Thyroid gland (tissue), 4 donors: Measurements from ENCODE around the gene TCHHL1. TPM values are rescaled to one million over a fixed set of nuclear protein-coding genes. Genes with fewer than 3 reads are reported as not detected.
A peak's percentile ranks its signal among the peaks of the same experiment; 100 is the strongest.

Experiments used
- DNase-seq, 2 donors: peaks; one replicate each; pipeline ENCODE4 v3.0.0-alpha.2; 2019
- H3K27ac ChIP-seq, 3 donors: fragments of 200-600 bp; sonication (generic); 1 replicate in 2 of 3; 2 replicates in 1 of 3; pipeline ENCODE4 v1.5.1; 2016 to 2019; ENCODE audit warnings: mild to moderate bottlenecking in 1 of 3, moderate library complexity in 1 of 3
- H3K27me3 ChIP-seq: fragments of 200-600 bp; sonication (generic); one replicate; pipeline ENCODE4 v1.5.1; 2019
- H3K36me3 ChIP-seq, 2 donors: fragments of 200-600 bp; sonication (generic); one replicate each; pipeline ENCODE4 v1.5.1; 2016 to 2019
- H3K4me1 ChIP-seq, 2 donors: fragments of 200-600 bp; sonication (generic); one replicate each; pipeline ENCODE4 v1.5.1; 2017 to 2019
- H3K4me3 ChIP-seq, 3 donors: fragments of 200-600 bp; sonication (generic); replicated peaks in 1 of 3; 1 replicate in 2 of 3; 2 replicates in 1 of 3; pipeline ENCODE4 v1.5.1; 2016; ENCODE audit warnings: mild to moderate bottlenecking in 1 of 3
- H3K9me3 ChIP-seq: fragments of 200-600 bp; sonication (generic); one replicate; pipeline ENCODE4 v1.5.1; 2017
- POLR2A ChIP-seq, 2 donors: fragments of 450-650 bp; IDR thresholded peaks; one replicate each; pipeline ENCODE4 v1.6.1; 2017; ENCODE audit warnings: antibody characterized with exemption in 2 of 2, mild to moderate bottlenecking in 2 of 2, moderate library complexity in 1 of 2
- WGBS, 2 donors: methylation state at CpG; one replicate each; pipeline ENCODE4 v1.1.5; 2017; 5-methylcytosine and 5-hydroxymethylcytosine counted together
- intact Hi-C: fragments of 100-400 bp; cut with DNase I; formaldehyde crosslinking; loops from one replicate; pipeline ENCODE4 v1.15.1; 2023
- total RNA-seq, 4 donors: library from RNA; depleted of rRNA; stranded (reverse); fragments of >200 nt; gene quantifications; one replicate each; pipeline ENCODE4 v1.2.3, GENCODE V29; 2016
- TF ChIP-seq, protein P1 (sequence below), 6 experiments: fragments of 200-600 bp in 3 of 6; fragments of 450-650 bp in 3 of 6; sonication (generic) in 3 of 6; IDR thresholded peaks; one replicate each; pipeline ENCODE4 v1.5.1; 2016 to 2019; ENCODE audit warnings: antibody characterized with exemption in 6 of 6, mild to moderate bottlenecking in 2 of 6, inconsistent platforms in 1 of 6, moderate library complexity in 1 of 6

The TCHHL1 gene
- total RNA-seq, 4 donors from 2014 or later, result not detected

GRCh38 chr1:152118915-152119314 lies 30.1 kb upstream of the TCHHL1 start:
- no peak for DNase-seq
- 93 to 100% methylated on average over 1 of the region's 1 CpG for WGBS, 2 donors
- H3K27ac ChIP-seq, result no peak overlapping the region
- no peaks in the 10 kb centered on the region for H3K4me1 ChIP-seq
- intact Hi-C loops, result no loop called here
- H3K27me3 ChIP-seq, result peaks cover 6% of the 10 kb centered on the region
- H3K4me3 ChIP-seq, result no peak overlapping the region
- TF ChIP-seq, protein P1, sequence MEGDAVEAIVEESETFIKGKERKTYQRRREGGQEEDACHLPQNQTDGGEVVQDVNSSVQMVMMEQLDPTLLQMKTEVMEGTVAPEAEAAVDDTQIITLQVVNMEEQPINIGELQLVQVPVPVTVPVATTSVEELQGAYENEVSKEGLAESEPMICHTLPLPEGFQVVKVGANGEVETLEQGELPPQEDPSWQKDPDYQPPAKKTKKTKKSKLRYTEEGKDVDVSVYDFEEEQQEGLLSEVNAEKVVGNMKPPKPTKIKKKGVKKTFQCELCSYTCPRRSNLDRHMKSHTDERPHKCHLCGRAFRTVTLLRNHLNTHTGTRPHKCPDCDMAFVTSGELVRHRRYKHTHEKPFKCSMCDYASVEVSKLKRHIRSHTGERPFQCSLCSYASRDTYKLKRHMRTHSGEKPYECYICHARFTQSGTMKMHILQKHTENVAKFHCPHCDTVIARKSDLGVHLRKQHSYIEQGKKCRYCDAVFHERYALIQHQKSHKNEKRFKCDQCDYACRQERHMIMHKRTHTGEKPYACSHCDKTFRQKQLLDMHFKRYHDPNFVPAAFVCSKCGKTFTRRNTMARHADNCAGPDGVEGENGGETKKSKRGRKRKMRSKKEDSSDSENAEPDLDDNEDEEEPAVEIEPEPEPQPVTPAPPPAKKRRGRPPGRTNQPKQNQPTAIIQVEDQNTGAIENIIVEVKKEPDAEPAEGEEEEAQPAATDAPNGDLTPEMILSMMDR (IDR thresholded peaks at IDR 0.05), result no peak
- TF ChIP-seq POLR2A (IDR thresholded peaks at IDR 0.05), result no peak
- H3K9me3 ChIP-seq, result no peaks in the 10 kb centered on the region
- no peaks in the 10 kb centered on the region for H3K36me3 ChIP-seq

DNA sequence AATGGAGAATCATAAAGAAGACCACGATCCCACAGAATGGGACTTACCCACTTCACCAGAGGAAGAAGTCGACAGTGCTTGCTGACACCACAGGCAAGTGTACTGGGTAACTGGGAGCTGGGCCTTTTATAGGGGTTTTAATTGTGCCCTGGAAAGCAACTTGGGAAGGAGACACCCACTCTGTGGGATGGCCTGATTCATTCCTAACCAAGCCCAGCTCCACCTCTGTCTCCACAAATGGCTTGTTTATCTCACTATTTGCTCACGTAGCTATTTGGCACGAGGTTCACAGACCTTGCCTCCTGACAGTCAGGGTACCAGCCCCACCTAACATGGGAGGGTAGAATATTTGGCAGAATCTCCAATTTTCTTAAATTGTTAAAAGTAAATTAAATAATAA lies 26.5 kb upstream of the TCHHL1 start, which contains the start of gene TCHH:
Gene TCHH, minus strand, starts transcription at position 101 of the 400 bp plus-strand sequence. CDS start 1,364 bp downstream, outside the sequence.
- Histone ChIP-seq H3K4me3 (no peak within 1 kb of the TSS), H3K4me1 (peaks cover 18 to 24% of the 10 kb centered on the region in 2 donors), H3K27me3 (peaks cover 23% of the 10 kb centered on the region), H3K36me3 (no peaks in the 10 kb centered on the region), H3K27ac (no peak within 1 kb of the TSS), H3K9me3 (no peaks in the 10 kb centered on the region)
- no peak for TF ChIP-seq POLR2A (IDR thresholded peaks at IDR 0.05)
- TF ChIP-seq, protein P1 (IDR thresholded peaks at IDR 0.05), result no peak
- intact Hi-C loops, result no loop called here
- no peak for DNase-seq
- 62% methylated on average over 4 of the region's 4 CpGs for WGBS, 2 donors

GRCh38 chr1:152112885-152113432 lies 24.1 kb upstream of the TCHHL1 start:
- Histone ChIP-seq H3K27me3 (peaks cover 37% of the 10 kb centered on the region), H3K4me1 (peaks cover 25 to 35% of the 10 kb centered on the region in 2 donors), H3K4me3 (no peak overlapping the region), H3K9me3 (no peaks in the 10 kb centered on the region), H3K27ac (no peak overlapping the region), H3K36me3 (no peaks in the 10 kb centered on the region)
- intact Hi-C loops, result no loop called here
- WGBS, 2 donors, result 24 to 27% methylated on average over 13 of the region's 13 CpGs
- TF ChIP-seq, protein P1 (IDR thresholded peaks at IDR 0.05), result no peak
- TF ChIP-seq POLR2A (IDR thresholded peaks at IDR 0.05), result no peak
- DNase-seq, result no peak

DNA sequence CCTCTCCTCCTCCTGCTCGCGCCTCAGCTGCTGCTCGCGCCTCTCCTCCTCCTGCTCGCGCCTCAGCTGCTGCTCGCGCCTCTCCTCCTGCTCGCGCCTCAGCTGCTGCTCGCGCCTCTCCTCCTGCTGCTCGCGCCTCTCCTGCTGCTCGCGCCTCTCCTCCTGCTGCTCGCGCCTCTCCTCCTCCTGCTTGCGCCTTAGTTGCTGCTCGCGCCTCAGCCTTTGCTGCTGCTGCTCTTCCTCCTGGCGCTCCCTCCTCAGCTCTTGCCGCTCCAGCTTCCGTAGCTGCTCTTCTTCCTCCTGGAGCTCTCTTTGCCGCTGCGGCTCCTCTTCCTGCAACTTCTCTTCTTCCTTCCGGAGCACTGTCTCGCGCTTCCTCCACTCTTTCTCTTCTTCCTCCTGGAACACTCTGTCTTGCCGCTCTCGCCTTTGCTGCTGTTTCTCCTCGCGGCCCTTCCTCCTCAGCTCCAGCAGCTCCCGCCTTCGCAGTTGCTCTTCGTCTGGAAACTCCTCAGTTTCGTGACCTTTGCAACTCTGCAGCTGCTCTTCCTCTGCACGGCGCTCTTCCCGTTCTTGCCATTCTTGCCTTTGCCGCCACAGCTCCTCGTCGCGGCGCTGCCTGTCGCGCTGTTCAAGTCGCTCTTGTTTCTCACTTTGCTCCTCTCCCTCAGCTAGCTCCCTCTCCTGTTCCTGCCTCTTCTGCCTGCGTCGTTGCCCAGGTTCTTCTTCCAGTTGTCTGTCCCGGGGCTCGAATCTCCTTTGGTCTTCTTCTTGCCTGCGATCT lies 23.4 kb upstream of the TCHHL1 start:
- H3K4me3 ChIP-seq, result no peak overlapping the region
- H3K4me1 ChIP-seq, result peaks cover 25 to 38% of the 10 kb centered on the region in 2 donors
- peaks cover 43% of the 10 kb centered on the region for H3K27me3 ChIP-seq
- no peaks in the 10 kb centered on the region for H3K36me3 ChIP-seq
- TF ChIP-seq, protein P1 (IDR thresholded peaks at IDR 0.05), result no peak
- no peak for TF ChIP-seq POLR2A (IDR thresholded peaks at IDR 0.05)
- no peak for DNase-seq
- no peaks in the 10 kb centered on the region for H3K9me3 ChIP-seq
- intact Hi-C loops, result no loop called here
- H3K27ac ChIP-seq, result no peak overlapping the region
- 2 to 3% methylated on average over 46 to 52 of the region's 53 CpGs for WGBS, 2 donors

- peak overlapping the region in 1 of 3 donors; percentile 26 for H3K4me3 ChIP-seq
- TF ChIP-seq, protein P1 (IDR thresholded peaks at IDR 0.05), result no peak
- TF ChIP-seq POLR2A (IDR thresholded peaks at IDR 0.05), result no peak
- no peak for DNase-seq
- no peaks in the 10 kb centered on the region for H3K9me3 ChIP-seq
- peaks cover 25 to 38% of the 10 kb centered on the region in 2 donors for H3K4me1 ChIP-seq
- no peaks in the 10 kb centered on the region for H3K36me3 ChIP-seq
- intact Hi-C loops, result no loop called here
- no peak overlapping the region for H3K27ac ChIP-seq
- peaks cover 43% of the 10 kb centered on the region for H3K27me3 ChIP-seq
- WGBS, 2 donors, result 1 to 2% methylated on average over 35 to 44 of the region's 44 CpGs
Measured at GRCh38 chr1:152111515-152111968, 22.7 kb upstream of the TCHHL1 start.
